K562 (cell line): ENCODE data around the gene TRMT10B. TPM values are rescaled to one million over a fixed set of nuclear protein-coding genes. Genes with fewer than 3 reads are reported as not detected.

ENCODE experiments used
- HIVEP1 ChIP-seq: fragments of 250-450 bp; sonication (Bioruptor Pico); IDR thresholded peaks from 2 replicates; pipeline ENCODE4 v1.4.0; 2020; ENCODE audit warnings: mild to moderate bottlenecking
- IRF2 ChIP-seq: sonication (generic); formaldehyde crosslinking; IDR thresholded peaks from 2 replicates; pipeline ENCODE4 v1.8.1; 2022; ENCODE audit warnings: mild to moderate bottlenecking, missing genetic modification reagents
- MTA3 ChIP-seq: fragments of 450-650 bp; formaldehyde crosslinking; IDR thresholded peaks from 2 replicates; pipeline ENCODE4 v1.6.1; 2017; ENCODE audit warnings: mild to moderate bottlenecking, borderline replicate concordance
- NR2F6 ChIP-seq: fragments of 450-650 bp; formaldehyde crosslinking; IDR thresholded peaks from 2 replicates; pipeline ENCODE4 v1.4.0; 2020; ENCODE audit warnings: mild to moderate bottlenecking
- RBM34 ChIP-seq: fragments of 200-400 bp; formaldehyde crosslinking; IDR thresholded peaks from 2 replicates; pipeline ENCODE4 v1.6.1; 2018; ENCODE audit warnings: low read length, borderline replicate concordance; ENCODE audit not compliant: insufficient read depth
- ZFP1 ChIP-seq: fragments of 450-650 bp; formaldehyde crosslinking; IDR thresholded peaks from 2 replicates; pipeline ENCODE4 v1.4.0; 2020; ENCODE audit warnings: mild to moderate bottlenecking, mixed read lengths
- ZNF124 ChIP-seq: sonication (generic); formaldehyde crosslinking; IDR thresholded peaks from 2 replicates; pipeline ENCODE4 v1.8.1; 2022; ENCODE audit warnings: missing genetic modification reagents
- ZNF717 ChIP-seq: fragments of 250-450 bp; sonication (Bioruptor Pico); IDR thresholded peaks from 2 replicates; pipeline ENCODE4 v1.5.0; 2021
- ZNF778 ChIP-seq: fragments of 450-650 bp; formaldehyde crosslinking; IDR thresholded peaks from 2 replicates; pipeline ENCODE4 v1.4.0; 2020; ENCODE audit warnings: mild to moderate bottlenecking, moderate library complexity
- polyA plus RNA-seq, 8 experiments: library from polyadenylated mRNA; depleted of rRNA in 4 of 8; stranded (reverse) in 5 of 8; unstranded in 3 of 8; fragments of >200 nt; fragmentation: Nextera tagmentation in 2 of 8; fragmentation: Illumina TruSeq in 1 of 8; extraction: Ambion mirVana in 2 of 8; extraction: Trizol in 1 of 8; gene quantifications; 2 replicates each; pipeline versions ENCODE4 v1.2.1 to v1.2.3, GENCODE V29; 2011 to 2014; ENCODE audit warnings: inconsistent platforms in 1 of 8, missing spikeins in 1 of 8
- total RNA-seq, 7 experiments: library from RNA; depleted of rRNA in 6 of 7; stranded (reverse); fragments of >200 nt in 6 of 7; fragmentation: Illumina TruSeq in 2 of 7; extraction: Trizol in 2 of 7; gene quantifications; 2 replicates each; pipeline versions ENCODE4 v1.2.1 to v1.2.3, GENCODE V29; 2011 to 2021; ENCODE audit warnings: low replicate concordance in 1 of 7
- TF ChIP-seq, protein P1 (sequence below), 2 experiments: fragments of 450-650 bp; formaldehyde crosslinking in 1 of 2; IDR thresholded peaks; 2 replicates each; pipeline versions ENCODE4 v1.4.0 to v1.6.1; 2014 to 2020; ENCODE audit warnings: mild to moderate bottlenecking in 2 of 2, borderline replicate concordance in 1 of 2, low read depth in 1 of 2

TRMT10B gene
- total and polyA plus RNA-seq, 9 of the 15 experiments (the other 6 are each of a cell fraction or from before 2014, with no cell fraction given), result 2.9 to 13.4 (median 7.0) TPM

- TF ChIP-seq, protein P1, sequence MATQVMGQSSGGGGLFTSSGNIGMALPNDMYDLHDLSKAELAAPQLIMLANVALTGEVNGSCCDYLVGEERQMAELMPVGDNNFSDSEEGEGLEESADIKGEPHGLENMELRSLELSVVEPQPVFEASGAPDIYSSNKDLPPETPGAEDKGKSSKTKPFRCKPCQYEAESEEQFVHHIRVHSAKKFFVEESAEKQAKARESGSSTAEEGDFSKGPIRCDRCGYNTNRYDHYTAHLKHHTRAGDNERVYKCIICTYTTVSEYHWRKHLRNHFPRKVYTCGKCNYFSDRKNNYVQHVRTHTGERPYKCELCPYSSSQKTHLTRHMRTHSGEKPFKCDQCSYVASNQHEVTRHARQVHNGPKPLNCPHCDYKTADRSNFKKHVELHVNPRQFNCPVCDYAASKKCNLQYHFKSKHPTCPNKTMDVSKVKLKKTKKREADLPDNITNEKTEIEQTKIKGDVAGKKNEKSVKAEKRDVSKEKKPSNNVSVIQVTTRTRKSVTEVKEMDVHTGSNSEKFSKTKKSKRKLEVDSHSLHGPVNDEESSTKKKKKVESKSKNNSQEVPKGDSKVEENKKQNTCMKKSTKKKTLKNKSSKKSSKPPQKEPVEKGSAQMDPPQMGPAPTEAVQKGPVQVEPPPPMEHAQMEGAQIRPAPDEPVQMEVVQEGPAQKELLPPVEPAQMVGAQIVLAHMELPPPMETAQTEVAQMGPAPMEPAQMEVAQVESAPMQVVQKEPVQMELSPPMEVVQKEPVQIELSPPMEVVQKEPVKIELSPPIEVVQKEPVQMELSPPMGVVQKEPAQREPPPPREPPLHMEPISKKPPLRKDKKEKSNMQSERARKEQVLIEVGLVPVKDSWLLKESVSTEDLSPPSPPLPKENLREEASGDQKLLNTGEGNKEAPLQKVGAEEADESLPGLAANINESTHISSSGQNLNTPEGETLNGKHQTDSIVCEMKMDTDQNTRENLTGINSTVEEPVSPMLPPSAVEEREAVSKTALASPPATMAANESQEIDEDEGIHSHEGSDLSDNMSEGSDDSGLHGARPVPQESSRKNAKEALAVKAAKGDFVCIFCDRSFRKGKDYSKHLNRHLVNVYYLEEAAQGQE (IDR thresholded peaks at IDR 0.05; ENCODE audit: borderline replicate concordance), result no peak
- TF ChIP-seq, protein P1 (CRISPR knock-in tag; IDR thresholded peaks at IDR 0.05; ENCODE audit: low read depth), result no peak
- TF ChIP-seq RBM34 (no peak), ZFP1 (CRISPR knock-in tag) (no peak), HIVEP1 (CRISPR knock-in tag) (no peak), ZNF124 (CRISPR knock-in tag) (no peak), NR2F6 (CRISPR knock-in tag) (no peak), MTA3 (no peak), IRF2 (CRISPR knock-in tag) (no peak), ZNF778 (CRISPR knock-in tag) (no peak), ZNF717 (CRISPR knock-in tag) (no peak)
These were observed 2.4 kb upstream of the TRMT10B start (continued) for GRCh38 chr9:37751186-37751585.
